HepG2 (cell line): ENCODE measurements around the gene BAHD1. TPM values are rescaled to one million over a fixed set of nuclear protein-coding genes. Genes with fewer than 3 reads are reported as not detected.

Experiments used
- ATAC-seq: fragments of 200-7000 bp; cut with Tn5 transposase; 3 replicates; pipeline ENCODE4 v1.9.1; 2020; ENCODE audit warnings: mild to moderate bottlenecking, moderate library complexity
- BruUV-seq: library from RNA; stranded (reverse); fragments of 400-500 nt; replicated peaks from 2 replicates; lab custom pipeline; 2021; lab: Mats Ljungman, UMichigan
- CTCF ChIA-PET: fragments of 300-600 bp; formaldehyde crosslinking; extraction: SDS; loops from one replicate; lab custom pipeline; 2021; ENCODE audit warnings: low total read pairs, inconsistent platforms, low intra/inter-chr PET ratio; lab: Yijun Ruan, JAX
- POLR2A ChIA-PET: fragments of 350-600 bp; sonication (Branson Sonifier 250); formaldehyde crosslinking; loops from one replicate; lab custom pipeline; 2020; ENCODE audit warnings: antibody characterized with exemption, inconsistent platforms; lab: Yijun Ruan, JAX
- DNase-seq: peaks from one replicate; pipeline ENCODE4 v3.0.0-alpha.2; 2015; ENCODE audit warnings: low spot score
- FAIRE-seq: peaks from 3 replicates; lab custom pipeline; 2011; peaks lifted over from hg19 to GRCh38; lab: Jason Lieb, UNC
- H2AFZ ChIP-seq: one replicate; pipeline ENCODE4 v1.6.1; 2011; ENCODE audit warnings: low read length, inconsistent platforms
- H3K27ac ChIP-seq: fragments of 300-600 bp; 3 replicates; pipeline ENCODE4 v1.8.0; 2011; ENCODE audit warnings: mixed run types, mild to moderate bottlenecking, mixed read lengths, low read length, inconsistent platforms; ENCODE audit not compliant: insufficient read depth; ENCODE audit errors: extremely low read length
- H3K27me3 ChIP-seq, 2 experiments: fragments of 200-600 bp in 1 of 2; 2 replicates in 1 of 2; 3 replicates in 1 of 2; pipeline versions ENCODE4 v1.6.0 to v1.8.0; 2011; ENCODE audit warnings: low read length in 2 of 2, mild to moderate bottlenecking in 2 of 2, moderate library complexity in 2 of 2, inconsistent platforms in 1 of 2; ENCODE audit not compliant: insufficient read depth in 2 of 2, control insufficient read depth in 1 of 2
- H3K36me3 ChIP-seq, 2 experiments: fragments of 200-600 bp in 1 of 2; replicated peaks in 1 of 2; 2 replicates in 1 of 2; 3 replicates in 1 of 2; pipeline versions ENCODE4 v1.5.1 to v1.8.0; 2011; ENCODE audit warnings: low read length in 2 of 2, inconsistent platforms in 1 of 2; ENCODE audit not compliant: insufficient read depth in 2 of 2, control insufficient read depth in 1 of 2
- H3K4me1 ChIP-seq: 2 replicates; pipeline ENCODE4 v1.5.1; 2012; ENCODE audit warnings: low read length, inconsistent platforms; ENCODE audit not compliant: insufficient read depth
- H3K4me2 ChIP-seq: 2 replicates; pipeline ENCODE4 v1.6.0; 2011; ENCODE audit warnings: low read depth, low read length, inconsistent platforms
- H3K4me3 ChIP-seq, 3 experiments: fragments of 200-600 bp in 1 of 3; sonication (generic), shearing (Covaris generic) in 1 of 3; replicated peaks in 1 of 3; 2 replicates each; pipeline ENCODE4 v1.5.1; 2011 to 2016; ENCODE audit warnings: low read length in 3 of 3, inconsistent platforms in 2 of 3, low read depth in 2 of 3, mild to moderate bottlenecking in 2 of 3, control low read depth in 1 of 3, mixed read lengths in 1 of 3; ENCODE audit not compliant: insufficient read depth in 1 of 3
- H3K79me2 ChIP-seq: one replicate; pipeline ENCODE4 v1.6.1; 2011; ENCODE audit warnings: low read length, inconsistent platforms; ENCODE audit not compliant: insufficient read depth
- H3K9ac ChIP-seq: 2 replicates; pipeline ENCODE4 v1.6.0; 2011; ENCODE audit warnings: mild to moderate bottlenecking, low read depth, low read length, inconsistent platforms; ENCODE audit not compliant: insufficient read depth
- H3K9me3 ChIP-seq: 2 replicates; pipeline ENCODE4 v1.5.1; 2012; ENCODE audit warnings: mild to moderate bottlenecking, low read length
- H4K20me1 ChIP-seq: 2 replicates; pipeline ENCODE4 v1.6.0; 2011; ENCODE audit warnings: inconsistent platforms, mild to moderate bottlenecking, low read length, moderate library complexity; ENCODE audit not compliant: insufficient read depth
- ARNTL ChIP-seq: sonication (generic); formaldehyde crosslinking; IDR thresholded peaks from 2 replicates; pipeline ENCODE4 v1.4.0; 2020; ENCODE audit warnings: mild to moderate bottlenecking, missing genetic modification reagents
- FOXC1 ChIP-seq: sonication (generic); formaldehyde crosslinking; IDR thresholded peaks from 2 replicates; pipeline ENCODE4 v1.8.0; 2022; ENCODE audit warnings: mild to moderate bottlenecking, missing genetic modification reagents, borderline replicate concordance
- HNF4A ChIP-seq: sonication (generic); formaldehyde crosslinking; IDR thresholded peaks from 2 replicates; pipeline ENCODE4 v1.4.0; 2020; ENCODE audit warnings: missing genetic modification reagents
- HNRNPK ChIP-seq: fragments of 200-400 bp; formaldehyde crosslinking; IDR thresholded peaks from 2 replicates; pipeline ENCODE4 v1.6.1; 2018; ENCODE audit warnings: low read length, low read depth, moderate library complexity, mild to moderate bottlenecking; ENCODE audit not compliant: poor library complexity, severe bottlenecking
- JDP2 ChIP-seq: sonication (generic); formaldehyde crosslinking; IDR thresholded peaks from 2 replicates; pipeline ENCODE4 v1.8.1; 2022; ENCODE audit warnings: missing genetic modification reagents, borderline replicate concordance
- MAFG ChIP-seq: sonication (generic); formaldehyde crosslinking; IDR thresholded peaks from 2 replicates; pipeline ENCODE4 v1.5.1; 2020; ENCODE audit warnings: mild to moderate bottlenecking, missing genetic modification reagents
- SIN3A ChIP-seq: IDR thresholded peaks from 2 replicates; pipeline ENCODE4 v1.6.1; 2011; ENCODE audit warnings: low read depth, mild to moderate bottlenecking, control low read depth, low read length, borderline replicate concordance
- ZNF143 ChIP-seq: sonication (generic); formaldehyde crosslinking; IDR thresholded peaks from 2 replicates; pipeline ENCODE4 v1.4.0; 2020; ENCODE audit warnings: missing genetic modification reagents
- ZNF562 ChIP-seq: sonication (generic); formaldehyde crosslinking; IDR thresholded peaks from 2 replicates; pipeline ENCODE4 v1.8.0; 2022; ENCODE audit warnings: missing genetic modification reagents, borderline replicate concordance
- ZNF563 ChIP-seq: sonication (generic); formaldehyde crosslinking; IDR thresholded peaks from 2 replicates; pipeline ENCODE4 v1.8.0; 2022; ENCODE audit warnings: mild to moderate bottlenecking, moderate library complexity, missing genetic modification reagents
- ZNF567 ChIP-seq: sonication (generic); formaldehyde crosslinking; IDR thresholded peaks from 2 replicates; pipeline ENCODE4 v1.8.1; 2023; ENCODE audit warnings: mild to moderate bottlenecking, missing genetic modification reagents, borderline replicate concordance
- ZNF746 ChIP-seq: sonication (generic); formaldehyde crosslinking; IDR thresholded peaks from 2 replicates; pipeline ENCODE4 v1.8.0; 2022; ENCODE audit warnings: mild to moderate bottlenecking, missing genetic modification reagents
- WGBS: methylation state at CpG from one replicate; pipeline ENCODE4 v1.1.6; 2017; ENCODE audit warnings: low lambda C conversion rate; 5-methylcytosine and 5-hydroxymethylcytosine counted together
- in situ Hi-C: cut with HindIII; loops from 2 replicates; pipeline ENCODE4 v1.10.0; 2017; ENCODE audit warnings: low pct_unique_long_range_greater_than_20kb; ENCODE audit not compliant: extremely low pct_ligation_motif_present
- intact Hi-C: fragments of 100-400 bp; cut with micrococcal nuclease; formaldehyde crosslinking; loops from one replicate; pipeline ENCODE4 v1.10.0; 2022; ENCODE audit not compliant: unreplicated experiment
- polyA plus RNA-seq, 8 experiments: library from polyadenylated mRNA; depleted of rRNA in 3 of 8; stranded (reverse) in 7 of 8; unstranded in 1 of 8; fragments of >200 nt; fragmentation: Illumina TruSeq in 4 of 8; extraction: Trizol in 4 of 8; gene quantifications; 2 replicates each; pipeline versions ENCODE4 v1.2.1 to v1.2.3, GENCODE V29; 2011 to 2016; ENCODE audit warnings: low read depth in 4 of 8, missing spikeins in 1 of 8, mixed read lengths in 1 of 8; ENCODE audit not compliant: insufficient read depth in 1 of 8
- total RNA-seq, 5 experiments: library from RNA; depleted of rRNA; stranded (reverse); fragments of >200 nt; fragmentation: Illumina TruSeq; extraction: Trizol; gene quantifications; 2 replicates each; pipeline ENCODE4 v1.2.3, GENCODE V29; 2016; ENCODE audit warnings: low read depth in 1 of 5
- TF ChIP-seq, protein P1 (sequence below): sonication (generic); formaldehyde crosslinking; IDR thresholded peaks from 2 replicates; pipeline ENCODE4 v1.5.0; 2020; ENCODE audit warnings: mild to moderate bottlenecking, missing genetic modification reagents
- TF ChIP-seq, protein P2 (sequence below): fragments of 450-650 bp; IDR thresholded peaks from 2 replicates; pipeline ENCODE4 v1.6.1; 2017; ENCODE audit warnings: mild to moderate bottlenecking
- TF ChIP-seq, protein P3 (sequence below): sonication (generic); formaldehyde crosslinking; IDR thresholded peaks from 2 replicates; pipeline ENCODE4 v1.4.0; 2020; ENCODE audit warnings: mild to moderate bottlenecking, low read depth, missing genetic modification reagents
- TF ChIP-seq, protein P4 (sequence below): sonication (generic); formaldehyde crosslinking; IDR thresholded peaks from 2 replicates; pipeline ENCODE4 v1.8.1; 2023; ENCODE audit warnings: mild to moderate bottlenecking, missing genetic modification reagents

The BAHD1 gene
- total and polyA plus RNA-seq, 2 of the 13 experiments (the other 11 are each of a cell fraction or from before 2014, with no cell fraction given) = 3.3 to 8.7 TPM

GRCh38 chr15:40439960-40440742 lies 602 bp upstream of the BAHD1 start:
- ATAC-seq (peak; percentile 50), FAIRE-seq (no peak), DNase-seq (peak; percentile 34)
- peaks cover 72% of the 10 kb centered on the region for H3K4me1 ChIP-seq
- in situ Hi-C loops (loop anchor here (5.0 kb wide), 1 partner anchor 72 kb away; no protein-coding TSS in a partner anchor), intact Hi-C loops (loop anchor here (5.0 kb wide), 1 partner anchor 67 kb away; no protein-coding TSS in a partner anchor)
- H3K4me3 ChIP-seq = peak overlapping the region; percentile 53 to 77 (median 56)
- H3K4me2 ChIP-seq = peak overlapping the region; percentile 96
- no peaks in the 10 kb centered on the region for H3K36me3 ChIP-seq
- peaks cover 5 to 47% of the 10 kb centered on the region in 2 experiments; a peak in 4 of 5 replicates for H3K27me3 ChIP-seq
- H3K9me3 ChIP-seq = no peaks in the 10 kb centered on the region
- no peak overlapping the region for H3K27ac ChIP-seq
- peak overlapping the region; percentile 29 for H2AFZ ChIP-seq
- BruUV-seq = no TSS peak
- under 1% methylated on average over 19 of the region's 35 CpGs for WGBS
- H3K9ac ChIP-seq = peak overlapping the region; percentile 56; the same call in 1 of the 2 replicates
- ChIA-PET CTCF (no interaction called here), POLR2A (interaction anchor here (0.6 to 2.7 kb wide), 7 partner anchors 13 to 1273 kb away, joined by 3 to 15 read pairs (median 4); partner anchors contain the start of genes CCDC9B, CHST14 and IVD)
- peaks cover 28% of the 10 kb centered on the region for H3K79me2 ChIP-seq
- H4K20me1 ChIP-seq = peaks cover 12% of the 10 kb centered on the region; the same call in 1 of the 2 replicates
- TF ChIP-seq ZNF562 (no peak), ZNF746 (CRISPR knock-in tag) (peak; percentile 41; the same call in 1 of the 2 replicates), MAFG (no peak), SIN3A (no peak), JDP2 (no peak), ZNF567 (CRISPR knock-in tag) (no peak), ZNF563 (CRISPR knock-in tag) (0 out of 2 replicates have a peak, but pooled peaks have one; percentile 49), ZNF143 (no peak), HNF4A (CRISPR knock-in tag) (no peak), HNRNPK (no peak), FOXC1 (CRISPR knock-in tag) (0 out of 2 replicates have a peak, but pooled peaks have one; percentile 33), ARNTL (0 out of 2 replicates have a peak, but pooled peaks have one; percentile 47)
- TF ChIP-seq, protein P1, sequence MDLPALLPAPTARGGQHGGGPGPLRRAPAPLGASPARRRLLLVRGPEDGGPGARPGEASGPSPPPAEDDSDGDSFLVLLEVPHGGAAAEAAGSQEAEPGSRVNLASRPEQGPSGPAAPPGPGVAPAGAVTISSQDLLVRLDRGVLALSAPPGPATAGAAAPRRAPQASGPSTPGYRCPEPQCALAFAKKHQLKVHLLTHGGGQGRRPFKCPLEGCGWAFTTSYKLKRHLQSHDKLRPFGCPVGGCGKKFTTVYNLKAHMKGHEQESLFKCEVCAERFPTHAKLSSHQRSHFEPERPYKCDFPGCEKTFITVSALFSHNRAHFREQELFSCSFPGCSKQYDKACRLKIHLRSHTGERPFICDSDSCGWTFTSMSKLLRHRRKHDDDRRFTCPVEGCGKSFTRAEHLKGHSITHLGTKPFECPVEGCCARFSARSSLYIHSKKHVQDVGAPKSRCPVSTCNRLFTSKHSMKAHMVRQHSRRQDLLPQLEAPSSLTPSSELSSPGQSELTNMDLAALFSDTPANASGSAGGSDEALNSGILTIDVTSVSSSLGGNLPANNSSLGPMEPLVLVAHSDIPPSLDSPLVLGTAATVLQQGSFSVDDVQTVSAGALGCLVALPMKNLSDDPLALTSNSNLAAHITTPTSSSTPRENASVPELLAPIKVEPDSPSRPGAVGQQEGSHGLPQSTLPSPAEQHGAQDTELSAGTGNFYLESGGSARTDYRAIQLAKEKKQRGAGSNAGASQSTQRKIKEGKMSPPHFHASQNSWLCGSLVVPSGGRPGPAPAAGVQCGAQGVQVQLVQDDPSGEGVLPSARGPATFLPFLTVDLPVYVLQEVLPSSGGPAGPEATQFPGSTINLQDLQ = no peak
- TF ChIP-seq, protein P2, sequence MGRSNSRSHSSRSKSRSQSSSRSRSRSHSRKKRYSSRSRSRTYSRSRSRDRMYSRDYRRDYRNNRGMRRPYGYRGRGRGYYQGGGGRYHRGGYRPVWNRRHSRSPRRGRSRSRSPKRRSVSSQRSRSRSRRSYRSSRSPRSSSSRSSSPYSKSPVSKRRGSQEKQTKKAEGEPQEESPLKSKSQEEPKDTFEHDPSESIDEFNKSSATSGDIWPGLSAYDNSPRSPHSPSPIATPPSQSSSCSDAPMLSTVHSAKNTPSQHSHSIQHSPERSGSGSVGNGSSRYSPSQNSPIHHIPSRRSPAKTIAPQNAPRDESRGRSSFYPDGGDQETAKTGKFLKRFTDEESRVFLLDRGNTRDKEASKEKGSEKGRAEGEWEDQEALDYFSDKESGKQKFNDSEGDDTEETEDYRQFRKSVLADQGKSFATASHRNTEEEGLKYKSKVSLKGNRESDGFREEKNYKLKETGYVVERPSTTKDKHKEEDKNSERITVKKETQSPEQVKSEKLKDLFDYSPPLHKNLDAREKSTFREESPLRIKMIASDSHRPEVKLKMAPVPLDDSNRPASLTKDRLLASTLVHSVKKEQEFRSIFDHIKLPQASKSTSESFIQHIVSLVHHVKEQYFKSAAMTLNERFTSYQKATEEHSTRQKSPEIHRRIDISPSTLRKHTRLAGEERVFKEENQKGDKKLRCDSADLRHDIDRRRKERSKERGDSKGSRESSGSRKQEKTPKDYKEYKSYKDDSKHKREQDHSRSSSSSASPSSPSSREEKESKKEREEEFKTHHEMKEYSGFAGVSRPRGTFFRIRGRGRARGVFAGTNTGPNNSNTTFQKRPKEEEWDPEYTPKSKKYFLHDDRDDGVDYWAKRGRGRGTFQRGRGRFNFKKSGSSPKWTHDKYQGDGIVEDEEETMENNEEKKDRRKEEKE = no peak
- TF ChIP-seq, protein P3, sequence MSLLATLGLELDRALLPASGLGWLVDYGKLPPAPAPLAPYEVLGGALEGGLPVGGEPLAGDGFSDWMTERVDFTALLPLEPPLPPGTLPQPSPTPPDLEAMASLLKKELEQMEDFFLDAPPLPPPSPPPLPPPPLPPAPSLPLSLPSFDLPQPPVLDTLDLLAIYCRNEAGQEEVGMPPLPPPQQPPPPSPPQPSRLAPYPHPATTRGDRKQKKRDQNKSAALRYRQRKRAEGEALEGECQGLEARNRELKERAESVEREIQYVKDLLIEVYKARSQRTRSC = no peak
- TF ChIP-seq, protein P4, sequence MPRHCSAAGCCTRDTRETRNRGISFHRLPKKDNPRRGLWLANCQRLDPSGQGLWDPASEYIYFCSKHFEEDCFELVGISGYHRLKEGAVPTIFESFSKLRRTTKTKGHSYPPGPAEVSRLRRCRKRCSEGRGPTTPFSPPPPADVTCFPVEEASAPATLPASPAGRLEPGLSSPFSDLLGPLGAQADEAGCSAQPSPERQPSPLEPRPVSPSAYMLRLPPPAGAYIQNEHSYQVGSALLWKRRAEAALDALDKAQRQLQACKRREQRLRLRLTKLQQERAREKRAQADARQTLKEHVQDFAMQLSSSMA (CRISPR knock-in tag) = no peak
